HG02852 (cell line): ENCODE results near the gene WDR35.

Experiments
- ATAC-seq: cut with Tn5 transposase; IDR thresholded peaks from one replicate; pipeline ENCODE4 v1.9.1; 2021; ENCODE audit warnings: mild to moderate bottlenecking, moderate library complexity; ENCODE audit not compliant: unreplicated experiment

WDR35 gene

DNA sequence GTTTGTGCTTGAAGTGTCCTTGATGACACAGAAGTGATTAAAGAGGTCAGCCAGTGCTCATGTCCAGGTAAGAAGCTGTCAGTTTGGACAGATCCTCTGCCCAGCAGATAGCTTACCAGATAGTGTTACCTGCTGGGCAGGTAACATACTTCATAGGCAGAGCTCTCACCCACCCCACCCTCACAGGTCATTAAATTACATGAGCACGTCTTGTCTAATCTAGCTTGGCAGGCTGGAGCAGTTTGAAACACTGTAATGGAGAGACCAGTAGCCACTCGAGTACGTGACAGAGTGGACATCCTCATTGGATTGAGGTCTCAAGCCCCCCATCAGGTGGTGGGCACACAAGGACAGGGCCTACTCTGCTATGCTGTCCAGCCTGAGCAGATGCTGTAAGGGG lies 115.2 kb downstream of the WDR35 start:
- ATAC-seq = no peak

DNA sequence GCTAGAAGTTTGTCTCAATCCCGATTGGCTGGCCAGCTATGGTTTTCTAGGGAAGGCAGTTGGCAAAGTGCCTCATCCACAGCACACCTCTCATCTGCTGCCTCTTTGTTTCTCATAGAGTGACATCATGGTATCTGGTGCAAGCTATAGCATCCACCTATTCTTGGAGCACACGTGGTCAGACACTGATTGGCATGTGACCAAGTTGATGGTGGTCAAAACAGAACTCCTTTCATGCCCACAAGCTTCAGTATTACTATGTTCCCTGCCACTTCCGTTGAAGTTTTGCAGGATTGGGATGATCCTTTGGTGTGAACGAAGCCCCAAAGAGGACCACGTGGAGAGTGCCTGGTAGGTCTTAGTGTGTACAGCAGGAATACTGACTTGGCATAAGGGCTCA lies 116.9 kb downstream of the WDR35 start:
- no peak for ATAC-seq

DNA sequence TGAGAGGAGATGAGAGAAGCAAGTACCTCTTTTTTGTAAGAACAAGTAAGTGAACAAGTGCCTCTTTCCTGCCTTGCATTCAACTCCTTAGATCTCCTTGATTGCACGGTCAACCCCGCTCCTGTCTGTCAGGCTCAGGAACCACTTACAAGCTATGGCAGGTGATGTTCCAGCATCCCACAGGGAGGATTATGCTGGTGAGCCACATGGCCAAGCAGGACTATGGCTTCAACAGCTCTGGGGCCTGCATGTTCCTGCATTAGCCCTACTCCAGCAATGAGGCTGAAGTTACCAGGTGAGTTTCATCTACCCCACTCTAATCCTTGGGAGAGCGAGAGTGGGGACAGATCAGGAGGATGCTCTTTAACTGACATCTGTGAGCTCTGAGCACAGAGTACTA lies 117.6 kb downstream of the WDR35 start:
- no peak for ATAC-seq

DNA sequence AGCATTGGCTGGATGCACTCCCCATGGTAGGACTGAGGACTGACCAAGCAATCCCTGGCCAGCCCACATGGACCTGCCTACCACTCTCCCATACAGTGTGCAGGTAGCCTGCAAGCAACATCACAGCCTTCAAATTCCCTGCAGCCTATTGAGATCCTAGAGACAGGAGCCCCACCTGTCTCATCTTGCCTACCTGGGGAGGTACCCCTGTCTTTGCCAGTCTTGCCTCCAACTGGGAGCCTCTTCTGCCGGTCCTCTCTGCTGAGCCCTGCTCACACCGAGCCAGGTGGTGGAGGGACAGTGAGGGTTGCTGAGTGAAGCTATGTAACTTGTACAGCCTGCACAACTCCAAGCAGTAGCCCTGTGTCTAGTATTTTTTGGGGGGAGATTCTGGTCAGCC lies 118.1 kb downstream of the WDR35 start:
- ATAC-seq = no peak

DNA sequence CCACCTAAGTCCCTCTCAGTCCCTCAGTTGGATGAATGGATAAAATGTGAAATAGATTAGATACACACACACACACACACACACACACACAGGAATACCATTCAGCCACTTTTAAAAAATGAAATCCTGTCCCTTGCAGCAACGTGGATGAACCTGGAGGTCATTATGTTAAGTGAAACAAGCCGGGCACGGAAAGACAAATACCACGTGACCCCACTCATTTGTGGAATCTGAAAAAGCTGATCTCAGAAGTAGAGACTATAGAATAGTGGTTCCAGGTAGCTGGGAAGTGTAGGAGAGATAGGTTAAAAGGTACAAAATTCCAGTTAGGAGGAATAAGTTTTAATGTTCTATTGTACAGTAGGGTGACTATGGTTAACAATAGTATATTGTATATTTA lies 119.1 kb downstream of the WDR35 start:
- no peak for ATAC-seq

DNA sequence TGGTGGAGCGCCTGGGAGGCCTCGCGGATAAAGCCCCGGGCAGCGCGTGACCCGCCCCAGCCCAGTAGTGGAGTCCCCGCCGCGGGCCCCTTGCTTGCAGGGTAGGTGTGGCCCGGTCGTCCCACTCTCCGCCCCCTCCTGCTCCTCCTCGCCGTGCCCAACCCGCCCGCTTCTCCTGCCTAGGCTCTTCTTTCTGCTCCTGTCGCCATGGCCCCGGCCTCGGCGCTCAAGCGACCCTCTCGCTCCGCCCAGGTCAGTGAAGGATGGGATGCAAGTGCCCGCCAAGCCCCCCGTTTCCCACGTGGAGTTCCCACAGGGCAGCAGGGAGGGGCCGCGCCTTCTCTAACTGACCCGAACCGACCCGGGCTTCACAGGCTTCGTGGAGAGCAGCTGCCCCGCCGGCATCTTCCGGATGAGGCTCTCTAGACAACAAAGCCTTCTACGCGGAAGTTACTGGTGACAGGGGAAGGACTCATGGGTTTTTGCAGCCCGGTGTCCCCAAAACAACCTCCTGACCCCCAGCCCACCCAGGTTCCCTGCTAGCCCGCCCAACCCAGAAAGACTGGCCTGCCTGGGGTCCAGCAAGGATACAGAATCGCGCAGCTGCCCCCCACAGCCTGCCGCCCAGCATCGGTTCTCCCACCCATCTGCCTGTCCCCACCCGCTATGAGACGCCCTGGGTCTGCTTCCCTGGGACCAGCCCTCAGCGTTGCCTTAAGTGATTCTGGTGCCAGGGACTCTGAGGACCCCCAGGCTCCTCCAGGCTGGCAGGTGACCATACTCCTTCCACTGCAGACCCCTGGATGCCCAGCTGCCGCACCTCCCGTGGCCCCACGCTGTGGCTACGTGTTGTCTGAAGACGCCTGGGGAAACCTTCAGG lies 121.0 kb downstream of the WDR35 start:
- ATAC-seq = peak; percentile 80

DNA sequence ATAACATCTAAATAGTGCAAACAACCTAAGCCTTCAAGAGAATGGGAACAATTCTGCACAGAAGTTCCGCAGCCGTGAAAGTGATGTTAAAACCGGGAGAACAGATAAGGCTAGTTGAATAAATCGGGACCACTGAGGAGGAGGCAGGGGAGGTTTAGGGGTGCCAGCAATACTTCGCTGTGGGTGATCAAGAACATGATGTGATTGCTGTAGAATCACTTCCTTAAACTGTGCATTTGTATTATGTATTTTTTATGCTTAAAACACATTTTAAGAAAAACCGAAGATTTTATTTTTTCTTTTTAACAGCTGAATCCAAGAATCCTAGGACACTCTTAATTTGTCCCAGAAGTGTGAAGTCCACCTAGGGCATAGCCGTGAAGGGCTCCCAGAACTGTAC lies 121.7 kb downstream of the WDR35 start:
- peak; percentile 6 for ATAC-seq

DNA sequence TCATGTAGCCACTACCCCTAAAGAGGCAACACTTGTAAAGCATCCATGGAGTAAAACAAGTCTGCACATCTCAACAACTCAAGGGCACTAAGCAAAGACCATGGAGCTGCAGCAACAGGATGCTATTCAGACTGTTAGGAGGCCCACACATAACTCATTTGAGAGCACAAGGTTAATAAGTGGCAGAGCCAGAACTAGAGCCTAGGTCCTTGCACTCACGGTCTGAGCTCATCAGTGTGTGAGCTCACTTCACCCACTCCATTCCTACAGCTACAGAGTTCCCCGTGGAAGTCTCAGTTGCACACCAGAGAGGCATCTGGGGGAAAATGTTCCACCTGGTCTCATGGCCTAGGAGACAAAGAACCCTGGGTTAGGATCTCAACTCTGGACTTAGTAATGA lies 123.1 kb downstream of the WDR35 start:
- ATAC-seq = no peak

DNA sequence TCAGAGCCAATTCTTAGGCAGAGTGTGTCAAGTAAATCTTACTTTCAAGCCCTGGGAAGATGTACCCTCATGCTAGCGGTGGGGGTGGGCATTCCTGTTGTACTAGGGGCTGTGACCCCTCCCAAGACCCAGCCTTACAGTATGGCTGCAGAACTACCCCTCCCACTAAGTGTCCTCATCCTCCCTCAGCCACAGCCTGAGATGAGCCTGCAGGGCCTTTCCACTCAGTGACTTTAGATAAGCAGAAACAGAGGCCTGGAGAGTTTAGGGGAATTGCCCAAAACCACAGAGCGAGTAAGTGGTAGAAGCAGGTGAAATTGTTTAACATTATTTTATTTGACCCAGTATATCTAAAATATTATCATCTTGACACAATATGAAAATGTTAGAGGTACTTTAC lies 124.8 kb downstream of the WDR35 start:
- peak; percentile 43 for ATAC-seq

DNA sequence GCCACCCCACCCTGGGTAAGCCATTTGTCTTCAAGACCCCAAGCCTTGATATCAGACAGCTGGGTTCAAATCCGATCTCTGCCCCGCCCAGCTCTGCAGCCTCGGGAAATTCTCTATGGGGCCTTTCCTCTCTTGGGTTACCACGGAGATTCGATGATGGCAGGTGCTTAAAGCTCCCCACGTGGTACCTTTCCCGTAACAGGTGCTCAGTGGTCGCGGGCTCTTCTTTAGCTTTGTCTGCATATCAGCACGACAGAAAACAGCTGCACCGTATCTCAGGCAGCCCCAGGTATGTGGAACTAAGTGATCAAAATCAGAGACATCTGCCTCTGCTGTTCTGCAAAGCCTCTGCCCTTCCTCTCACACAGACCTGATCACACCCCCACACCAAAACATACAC lies 125.5 kb downstream of the WDR35 start:
- ATAC-seq = no peak

DNA sequence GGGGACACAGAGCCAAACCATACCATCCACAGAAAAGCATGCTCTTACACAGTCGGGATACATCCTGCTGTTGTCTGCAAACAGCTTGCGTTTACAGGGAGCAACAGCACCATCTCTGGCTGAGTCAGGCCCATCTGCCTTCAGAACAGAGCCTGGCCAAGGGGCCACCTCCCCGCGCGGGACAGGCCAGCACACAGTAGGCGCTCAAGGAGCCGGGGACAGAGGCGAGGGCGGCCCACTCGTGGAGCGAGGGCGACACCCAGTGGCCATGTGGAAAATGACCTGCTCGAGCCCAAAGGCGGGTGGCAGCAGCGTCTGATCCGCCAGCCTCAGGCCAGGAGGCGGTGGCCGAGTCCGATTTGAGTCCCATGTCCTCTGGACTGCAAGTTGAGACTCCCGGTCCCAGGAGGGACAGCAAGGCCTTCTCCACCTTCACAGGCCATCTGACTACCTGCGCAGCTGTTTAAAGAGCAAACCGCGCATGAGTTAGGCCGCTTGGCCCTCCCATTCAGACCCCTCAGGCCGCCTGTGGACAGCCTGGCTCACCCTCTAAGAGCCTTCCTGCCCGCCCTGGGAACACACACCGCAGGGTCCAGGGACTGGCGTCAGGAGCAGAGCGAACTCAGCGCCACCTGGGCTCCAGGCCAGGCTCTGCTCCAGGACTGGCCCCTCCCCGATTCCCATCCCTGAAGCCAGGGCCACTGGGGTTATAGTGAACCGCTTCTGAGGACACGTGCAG lies 126.4 kb downstream of the WDR35 start:
- peak; percentile 61 for ATAC-seq

DNA sequence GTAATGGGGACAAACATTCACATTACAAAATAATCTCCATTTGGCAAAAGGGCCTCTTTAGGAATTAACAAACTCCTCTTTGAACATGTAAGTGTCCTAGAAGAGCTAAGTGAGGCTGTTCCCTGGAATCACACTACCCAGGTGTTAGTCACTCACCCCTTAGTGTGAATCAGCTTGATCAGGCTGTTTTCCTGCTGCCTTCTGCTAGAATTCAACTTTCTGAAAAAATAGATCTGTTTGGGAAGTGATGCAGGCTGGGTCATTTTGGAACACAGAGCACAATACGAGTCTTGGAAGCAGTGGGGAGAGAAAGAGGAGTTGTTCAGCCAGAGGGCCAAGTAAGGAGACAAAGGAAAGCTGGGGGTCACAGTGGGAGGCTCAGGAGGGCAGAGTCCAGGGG lies 128.1 kb downstream of the WDR35 start:
- ATAC-seq = no peak
